ENCODE data around the gene PAX8.

DNA sequence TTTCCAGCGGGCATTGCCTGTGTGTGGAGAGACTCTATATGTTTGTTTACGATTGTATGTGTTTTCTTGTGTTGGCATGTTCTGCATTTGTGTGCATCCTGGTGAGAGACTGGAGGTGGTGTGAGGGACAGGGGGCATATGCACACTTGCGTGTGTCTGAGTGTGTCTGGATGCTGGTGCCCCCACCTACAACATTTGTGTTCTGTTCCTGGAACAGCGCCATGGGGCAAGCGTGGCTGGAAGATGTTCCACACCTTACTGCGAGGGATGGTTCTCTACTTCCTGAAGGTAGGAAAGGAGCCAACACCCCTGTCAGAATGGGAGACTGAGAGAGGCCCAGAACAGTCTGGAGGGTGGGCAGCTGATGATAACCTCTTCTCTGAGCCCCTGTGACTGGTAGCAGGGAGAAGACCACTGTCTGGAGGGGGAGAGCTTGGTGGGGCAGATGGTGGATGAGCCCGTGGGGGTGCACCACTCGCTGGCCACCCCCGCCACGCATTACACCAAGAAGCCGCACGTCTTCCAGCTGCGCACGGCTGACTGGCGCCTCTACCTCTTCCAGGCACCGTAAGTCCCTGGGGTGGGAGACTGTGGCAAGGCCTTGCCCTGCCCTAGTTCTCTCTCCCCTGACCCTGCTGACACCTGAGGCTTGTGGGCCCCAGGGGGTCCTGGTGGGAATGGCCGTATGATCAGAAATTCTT lies 81.2 kb downstream of the PAX8 start:
- TF ChIP-seq, protein P1, sequence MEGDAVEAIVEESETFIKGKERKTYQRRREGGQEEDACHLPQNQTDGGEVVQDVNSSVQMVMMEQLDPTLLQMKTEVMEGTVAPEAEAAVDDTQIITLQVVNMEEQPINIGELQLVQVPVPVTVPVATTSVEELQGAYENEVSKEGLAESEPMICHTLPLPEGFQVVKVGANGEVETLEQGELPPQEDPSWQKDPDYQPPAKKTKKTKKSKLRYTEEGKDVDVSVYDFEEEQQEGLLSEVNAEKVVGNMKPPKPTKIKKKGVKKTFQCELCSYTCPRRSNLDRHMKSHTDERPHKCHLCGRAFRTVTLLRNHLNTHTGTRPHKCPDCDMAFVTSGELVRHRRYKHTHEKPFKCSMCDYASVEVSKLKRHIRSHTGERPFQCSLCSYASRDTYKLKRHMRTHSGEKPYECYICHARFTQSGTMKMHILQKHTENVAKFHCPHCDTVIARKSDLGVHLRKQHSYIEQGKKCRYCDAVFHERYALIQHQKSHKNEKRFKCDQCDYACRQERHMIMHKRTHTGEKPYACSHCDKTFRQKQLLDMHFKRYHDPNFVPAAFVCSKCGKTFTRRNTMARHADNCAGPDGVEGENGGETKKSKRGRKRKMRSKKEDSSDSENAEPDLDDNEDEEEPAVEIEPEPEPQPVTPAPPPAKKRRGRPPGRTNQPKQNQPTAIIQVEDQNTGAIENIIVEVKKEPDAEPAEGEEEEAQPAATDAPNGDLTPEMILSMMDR (IDR thresholded peaks at IDR 0.05; ENCODE audit: low read depth, low read length, poor library complexity, severe bottlenecking) = no peak
- no peak for TF ChIP-seq EZH2phosphoT487 (IDR thresholded peaks at IDR 0.05; ENCODE audit: borderline replicate concordance, low read length)
